Inflammatory macrophage treated with lipopolysaccharide for 4 hours (primary cell): ENCODE data around the gene ALKBH1.
"Not testable (repeated sequence)": the region's sequence is repeated elsewhere in the genome, so short reads cannot be mapped to it uniquely, and the experiment has no call there.

Experiments used
- DNase-seq: peaks from one replicate; pipeline ENCODE4 v3.0.0-alpha.2; 2020

ALKBH1 gene

GRCh38 chr14:77707724-77708408, at the start of gene ALKBH1, which contains the start of gene SLIRP:
ALKBH1 (minus strand) TSS chr14:77708023; CDS start chr14:77708004, 19 bp downstream.
SLIRP (plus strand) TSS chr14:77708103; CDS start chr14:77708112, 9 bp downstream.
- DNase-seq, result peak; percentile 90

- DNase-seq, result no peak
Measured at GRCh38 chr14:77752799-77753516, 45.1 kb upstream of the ALKBH1 start.

GRCh38 chr14:77752266-77752665, 44.4 kb upstream of the ALKBH1 start:
- no peak for DNase-seq

- DNase-seq, result not testable (repeated sequence)
Measured at GRCh38 chr14:77747425-77747824, 39.6 kb upstream of the ALKBH1 start.

- no peak for DNase-seq
Measured at GRCh38 chr14:77746064-77746702, 38.4 kb upstream of the ALKBH1 start.

DNA sequence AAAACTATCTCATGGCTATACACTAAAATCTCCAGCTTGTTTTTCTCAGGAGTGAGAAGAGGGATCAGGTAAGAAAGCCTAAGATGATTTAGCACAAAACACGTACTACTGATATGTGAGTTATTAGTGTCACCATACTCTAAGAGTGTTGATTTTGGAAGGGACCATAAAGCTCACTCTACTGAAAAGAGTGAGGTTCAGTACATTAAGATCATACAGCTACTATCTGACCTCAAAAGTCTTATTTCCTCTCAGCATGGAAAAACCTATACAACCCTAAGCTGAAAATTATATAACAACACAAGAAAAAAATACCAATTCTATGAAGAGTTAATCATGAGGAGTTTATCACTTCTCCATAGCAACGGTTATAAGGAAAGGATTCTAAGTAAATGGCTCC, 33.6 kb upstream of the ALKBH1 start:
- no peak for DNase-seq

- DNase-seq, result no peak
Measured at GRCh38 chr14:77738559-77739250, 30.9 kb upstream of the ALKBH1 start.

DNA sequence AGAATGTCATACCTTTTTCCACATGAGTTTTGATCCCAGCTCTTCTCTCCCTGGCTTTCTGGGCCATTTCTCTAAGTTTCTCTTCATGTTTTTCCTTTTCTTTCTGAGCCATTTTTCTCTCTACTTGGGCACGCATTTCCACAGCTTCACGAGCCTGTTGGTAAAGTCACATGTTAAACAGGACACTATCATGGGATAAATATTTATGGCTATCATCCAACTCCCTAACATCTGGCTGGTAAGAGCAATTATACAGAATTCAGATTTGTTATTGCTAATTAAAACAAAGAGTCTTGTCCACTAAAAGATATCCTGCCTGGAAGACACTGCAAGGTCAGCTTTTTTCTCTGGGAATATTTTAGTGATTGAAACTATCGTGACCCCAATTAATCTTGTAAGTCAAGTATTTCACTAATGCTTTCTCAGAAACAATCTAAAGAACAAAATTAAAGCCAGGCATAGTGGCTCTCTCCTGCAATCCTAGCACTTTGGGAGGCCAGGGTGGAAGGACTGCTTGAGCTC, 23.2 kb upstream of the ALKBH1 start:
- no peak for DNase-seq

GRCh38 chr14:77722301-77722700, 14.5 kb upstream of the ALKBH1 start:
- no peak for DNase-seq

DNA sequence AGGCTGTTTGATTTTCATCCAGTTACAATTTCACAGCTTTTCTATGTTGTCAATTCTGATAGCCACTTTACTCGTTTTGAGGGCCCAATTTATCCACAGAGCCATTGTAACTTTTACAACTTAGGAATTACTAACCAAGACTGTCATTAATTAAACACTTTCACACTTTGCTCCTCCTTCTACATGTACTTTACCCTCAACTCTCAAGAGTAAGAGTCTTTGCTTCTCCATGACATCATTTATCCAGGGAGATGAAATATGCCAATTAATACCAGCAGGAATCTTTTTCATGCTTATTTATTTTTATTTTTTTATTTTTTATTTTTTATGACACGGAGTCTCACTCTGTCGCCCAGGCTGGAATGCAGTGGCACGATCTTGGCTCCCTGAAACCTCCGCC, 13.6 kb upstream of the ALKBH1 start:
- DNase-seq, result no peak

- no peak for DNase-seq
Measured at GRCh38 chr14:77717608-77718305, 9.9 kb upstream of the ALKBH1 start.

DNA sequence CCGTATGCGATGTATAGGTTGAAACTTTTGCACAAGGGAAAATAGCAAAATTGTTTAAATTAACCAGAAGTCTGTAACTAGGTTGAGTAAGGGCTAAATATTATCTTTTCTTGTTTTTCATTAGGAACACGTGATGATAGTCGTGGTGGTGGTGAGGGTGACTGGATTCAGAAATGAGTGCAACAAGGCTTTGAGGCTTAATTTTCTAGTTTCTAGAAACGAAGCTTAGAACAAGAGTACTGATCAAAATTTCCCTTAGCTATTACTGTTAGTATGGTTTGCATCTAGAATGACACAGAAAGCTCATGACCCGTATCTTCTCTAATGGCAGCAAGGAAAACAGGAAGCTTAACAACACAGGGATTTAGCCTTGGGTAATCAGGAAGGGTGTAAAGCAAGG, 7.1 kb upstream of the ALKBH1 start:
- peak; percentile 43 for DNase-seq

DNA sequence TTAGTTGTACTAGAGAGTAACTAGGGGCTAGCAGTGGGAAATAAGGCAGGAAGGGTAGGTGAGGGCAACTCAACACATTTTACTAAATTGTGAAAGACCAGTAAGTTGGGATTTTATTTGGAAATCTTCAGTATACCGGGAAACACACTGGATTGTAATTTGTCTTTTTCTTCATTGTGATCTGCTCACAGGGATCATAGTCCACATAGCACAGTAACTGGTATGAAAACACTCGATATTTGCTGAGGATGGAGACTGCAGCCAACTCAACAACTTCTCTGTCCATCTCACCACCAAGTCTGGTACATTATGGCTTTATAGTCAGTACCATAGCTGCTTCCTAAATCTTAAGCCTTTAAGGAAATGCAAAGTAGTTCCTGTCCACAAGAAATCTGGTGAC, 2.5 kb upstream of the ALKBH1 start:
- no peak for DNase-seq

- DNase-seq, result no peak
Measured at GRCh38 chr14:77709412-77709811, 1.6 kb upstream of the ALKBH1 start.

- no peak for DNase-seq
Measured at GRCh38 chr14:77708749-77709148, 926 bp upstream of the ALKBH1 start.

DNA sequence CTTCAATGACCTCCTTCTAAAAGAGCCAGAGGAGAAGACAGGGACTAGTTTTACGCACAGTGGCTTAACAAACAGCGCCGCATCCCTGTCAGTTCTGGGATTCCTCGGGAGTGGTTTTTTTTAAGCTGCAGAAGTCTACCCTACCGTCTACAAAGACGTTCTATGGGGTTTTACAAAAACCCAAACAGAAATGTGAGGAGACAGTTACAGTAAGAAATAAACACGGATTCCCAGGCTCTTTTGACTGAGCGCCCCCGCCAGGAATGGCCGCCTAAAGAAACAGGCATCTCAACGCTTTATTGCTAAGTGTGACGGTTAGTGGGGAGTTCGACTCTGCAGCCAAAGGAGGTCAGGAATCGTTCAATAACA, 484 bp downstream of the ALKBH1 start:
- peak; percentile 42 for DNase-seq

GRCh38 chr14:77691259-77691658, 16.6 kb downstream of the ALKBH1 start:
- no peak for DNase-seq

GRCh38 chr14:77682158-77682553, 25.7 kb downstream of the ALKBH1 start:
- no peak for DNase-seq

DNA sequence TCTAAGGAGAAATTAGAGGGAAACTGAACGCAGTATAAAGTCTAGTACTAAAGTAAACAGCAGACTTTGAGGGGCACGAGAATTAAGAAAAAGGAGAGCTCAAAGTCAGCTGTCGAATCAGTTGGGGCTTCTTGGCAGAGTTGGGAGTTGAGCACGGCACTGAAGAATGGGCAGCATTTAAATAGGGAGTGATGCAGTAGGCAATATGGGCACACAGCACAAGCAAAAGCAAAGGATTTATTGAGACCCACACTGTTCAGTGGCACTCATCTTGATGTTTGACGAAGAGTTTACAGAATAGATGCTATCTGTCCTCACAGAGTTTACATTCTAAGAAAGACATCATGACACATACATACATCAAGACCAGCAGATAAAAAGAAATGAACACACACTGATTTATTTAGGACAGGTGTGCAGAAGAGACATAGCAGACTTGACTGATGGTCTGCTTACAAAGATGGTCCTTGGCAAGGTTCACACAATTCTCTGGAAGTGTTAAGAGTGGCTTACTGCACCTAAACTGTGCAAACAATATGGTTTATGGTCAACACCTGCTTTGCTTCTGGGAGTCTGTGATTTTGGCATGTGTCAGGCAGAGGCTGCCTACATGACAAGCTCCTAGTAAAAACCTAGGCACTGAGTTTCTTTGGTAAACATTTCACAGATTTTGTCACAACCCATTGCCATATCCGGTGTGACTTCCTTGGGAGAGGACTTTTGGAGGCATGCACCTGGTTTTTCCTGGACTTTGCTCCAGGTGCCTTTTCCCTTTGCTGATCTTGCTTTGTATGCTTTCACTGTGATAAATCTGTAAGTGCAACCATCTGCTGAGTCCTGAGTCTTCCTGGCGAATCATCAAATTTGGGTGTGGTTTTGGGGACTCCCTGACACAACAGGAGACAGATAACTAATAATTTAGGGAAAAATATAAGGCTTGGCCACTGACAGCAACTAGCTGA, 26.3 kb downstream of the ALKBH1 start:
- no peak for DNase-seq

DNA sequence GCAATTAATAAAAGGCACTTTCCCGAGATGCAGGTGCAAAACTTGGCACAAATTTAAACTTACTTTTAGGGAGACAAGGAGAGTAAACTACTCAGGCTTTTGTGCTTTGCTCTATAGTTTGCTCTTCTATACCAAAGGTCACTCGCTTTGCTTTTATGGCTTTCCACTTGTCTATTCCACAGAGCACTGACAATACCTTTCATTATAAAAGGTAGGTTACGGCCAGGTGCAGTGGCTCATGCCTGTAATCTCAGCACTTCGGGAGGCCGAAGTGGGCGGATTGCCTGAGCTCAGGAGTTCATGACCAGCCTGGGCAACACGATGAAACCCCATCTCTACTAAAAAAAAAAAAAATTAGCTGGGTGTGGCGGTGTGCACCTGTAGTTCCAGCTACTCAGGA, 32.9 kb downstream of the ALKBH1 start:
- DNase-seq, result no peak

DNA sequence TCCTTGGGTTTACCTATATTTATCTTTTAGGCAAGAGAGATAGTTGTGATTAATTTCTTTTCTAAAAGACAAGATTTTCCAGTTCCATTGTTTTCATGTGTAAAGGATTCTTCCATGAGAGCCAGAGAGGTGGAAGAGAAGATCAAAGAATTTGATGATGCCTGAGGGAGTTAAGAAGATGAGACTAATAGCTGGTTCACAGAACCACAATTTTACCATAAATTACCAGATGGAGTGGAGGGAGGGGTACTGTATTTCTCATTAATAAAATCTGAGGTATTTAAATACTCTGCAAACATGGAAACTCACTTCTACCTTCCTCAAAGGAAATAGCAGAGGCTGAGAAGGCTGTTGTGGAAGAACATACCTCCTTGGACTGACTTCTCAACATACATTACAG, 34.6 kb downstream of the ALKBH1 start:
- no peak for DNase-seq
